Vagina (tissue), 2 donors: Measurements from ENCODE around the gene PDCD4.

ENCODE experiments used
- CTCF ChIP-seq, 3 experiments: fragments of 450-650 bp in 2 of 3; fragments of 200-600 bp in 1 of 3; sonication (generic) in 1 of 3; IDR thresholded peaks; one replicate each; pipeline ENCODE4 v1.5.1; 2017 to 2019; ENCODE audit warnings: antibody characterized with exemption in 3 of 3, mild to moderate bottlenecking in 2 of 3, moderate library complexity in 2 of 3
- POLR2A ChIP-seq, 2 donors: fragments of 450-650 bp; IDR thresholded peaks; one replicate each; pipeline ENCODE4 v1.6.1; 2017; ENCODE audit warnings: antibody characterized with exemption in 2 of 2, mild to moderate bottlenecking in 2 of 2, moderate library complexity in 2 of 2
- POLR2AphosphoS5 ChIP-seq, 2 donors: sonication (generic); formaldehyde crosslinking; IDR thresholded peaks; one replicate each; pipeline ENCODE4 v1.9.0; 2017; ENCODE audit warnings: antibody characterized with exemption in 2 of 2, mild to moderate bottlenecking in 2 of 2, low read depth in 1 of 2; ENCODE audit not compliant: insufficient read depth in 1 of 2

GRCh38 chr10:110880012-110880411 lies 8.3 kb downstream of the PDCD4 start:
- TF ChIP-seq POLR2A (IDR thresholded peaks at IDR 0.05): no peak
- TF ChIP-seq CTCF (IDR thresholded peaks at IDR 0.05): no peak
- no peak for TF ChIP-seq POLR2AphosphoS5 (IDR thresholded peaks at IDR 0.05; ENCODE audit: insufficient read depth in 1 of 2, low read depth in 1 of 2)
